Measurements from ENCODE around the gene TCF7L1.
A peak's percentile ranks its signal among the peaks of the same experiment; 100 is the strongest.

TCF7L1 gene

GRCh38 chr2:85244828-85245227, 111.6 kb downstream of the TCF7L1 start:
- H3K4me3 ChIP-seq (ENCODE audit: low read depth, low read length): no peak overlapping the region
- TF ChIP-seq, protein P1, sequence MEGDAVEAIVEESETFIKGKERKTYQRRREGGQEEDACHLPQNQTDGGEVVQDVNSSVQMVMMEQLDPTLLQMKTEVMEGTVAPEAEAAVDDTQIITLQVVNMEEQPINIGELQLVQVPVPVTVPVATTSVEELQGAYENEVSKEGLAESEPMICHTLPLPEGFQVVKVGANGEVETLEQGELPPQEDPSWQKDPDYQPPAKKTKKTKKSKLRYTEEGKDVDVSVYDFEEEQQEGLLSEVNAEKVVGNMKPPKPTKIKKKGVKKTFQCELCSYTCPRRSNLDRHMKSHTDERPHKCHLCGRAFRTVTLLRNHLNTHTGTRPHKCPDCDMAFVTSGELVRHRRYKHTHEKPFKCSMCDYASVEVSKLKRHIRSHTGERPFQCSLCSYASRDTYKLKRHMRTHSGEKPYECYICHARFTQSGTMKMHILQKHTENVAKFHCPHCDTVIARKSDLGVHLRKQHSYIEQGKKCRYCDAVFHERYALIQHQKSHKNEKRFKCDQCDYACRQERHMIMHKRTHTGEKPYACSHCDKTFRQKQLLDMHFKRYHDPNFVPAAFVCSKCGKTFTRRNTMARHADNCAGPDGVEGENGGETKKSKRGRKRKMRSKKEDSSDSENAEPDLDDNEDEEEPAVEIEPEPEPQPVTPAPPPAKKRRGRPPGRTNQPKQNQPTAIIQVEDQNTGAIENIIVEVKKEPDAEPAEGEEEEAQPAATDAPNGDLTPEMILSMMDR (IDR thresholded peaks at IDR 0.05; ENCODE audit: low read depth, low read length): no peak

DNA sequence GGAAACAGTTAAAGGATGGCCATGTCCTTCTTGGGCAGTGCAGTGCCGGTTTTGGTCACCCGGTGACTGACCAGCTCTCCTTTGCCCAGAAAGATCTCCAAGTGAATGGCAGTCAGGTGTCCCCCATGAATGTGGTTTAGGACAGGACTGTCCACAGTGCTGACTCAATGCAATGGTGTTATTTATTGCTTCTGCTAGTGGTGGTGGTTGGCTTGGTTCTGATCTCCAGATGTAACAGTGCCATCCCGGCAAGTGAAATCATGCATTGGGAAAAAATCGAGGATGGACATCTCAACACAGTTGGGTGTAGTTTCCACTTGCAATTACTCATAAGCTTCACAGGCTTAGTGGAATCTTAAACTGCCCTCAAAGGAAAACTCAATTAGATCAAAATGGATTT, 112.7 kb downstream of the TCF7L1 start:
- TF ChIP-seq, protein P1 (IDR thresholded peaks at IDR 0.05; ENCODE audit: low read depth, low read length): no peak
- no peak overlapping the region for H3K4me3 ChIP-seq (ENCODE audit: low read depth, low read length)

- TF ChIP-seq, protein P1 (IDR thresholded peaks at IDR 0.05; ENCODE audit: low read depth, low read length): no peak
- no peak overlapping the region for H3K4me3 ChIP-seq (ENCODE audit: low read depth, low read length)
Observed at GRCh38 chr2:85246348-85246747, 113.2 kb downstream of the TCF7L1 start.

DNA sequence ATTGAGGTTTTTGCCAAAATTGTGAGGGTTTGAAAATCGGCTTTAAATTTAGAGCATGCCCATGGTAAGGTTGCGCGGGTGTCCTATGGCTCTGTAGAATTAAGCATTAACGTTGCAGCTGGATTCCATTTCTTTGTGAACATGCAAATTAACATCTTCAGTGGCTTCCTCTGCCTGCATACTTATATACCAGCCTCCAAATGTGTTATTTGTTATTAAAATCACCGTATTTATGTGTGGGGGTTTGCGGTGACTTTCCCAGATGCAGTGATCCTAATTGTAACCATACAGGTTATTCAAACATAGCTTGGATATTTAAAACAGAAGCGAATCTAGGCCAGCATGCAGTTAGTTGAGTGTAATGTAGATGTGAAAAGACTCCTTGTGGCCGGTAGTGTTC, 114.4 kb downstream of the TCF7L1 start:
- TF ChIP-seq, protein P1 (IDR thresholded peaks at IDR 0.05; ENCODE audit: low read depth, low read length): no peak
- H3K4me3 ChIP-seq (ENCODE audit: low read depth, low read length): no peak overlapping the region

DNA sequence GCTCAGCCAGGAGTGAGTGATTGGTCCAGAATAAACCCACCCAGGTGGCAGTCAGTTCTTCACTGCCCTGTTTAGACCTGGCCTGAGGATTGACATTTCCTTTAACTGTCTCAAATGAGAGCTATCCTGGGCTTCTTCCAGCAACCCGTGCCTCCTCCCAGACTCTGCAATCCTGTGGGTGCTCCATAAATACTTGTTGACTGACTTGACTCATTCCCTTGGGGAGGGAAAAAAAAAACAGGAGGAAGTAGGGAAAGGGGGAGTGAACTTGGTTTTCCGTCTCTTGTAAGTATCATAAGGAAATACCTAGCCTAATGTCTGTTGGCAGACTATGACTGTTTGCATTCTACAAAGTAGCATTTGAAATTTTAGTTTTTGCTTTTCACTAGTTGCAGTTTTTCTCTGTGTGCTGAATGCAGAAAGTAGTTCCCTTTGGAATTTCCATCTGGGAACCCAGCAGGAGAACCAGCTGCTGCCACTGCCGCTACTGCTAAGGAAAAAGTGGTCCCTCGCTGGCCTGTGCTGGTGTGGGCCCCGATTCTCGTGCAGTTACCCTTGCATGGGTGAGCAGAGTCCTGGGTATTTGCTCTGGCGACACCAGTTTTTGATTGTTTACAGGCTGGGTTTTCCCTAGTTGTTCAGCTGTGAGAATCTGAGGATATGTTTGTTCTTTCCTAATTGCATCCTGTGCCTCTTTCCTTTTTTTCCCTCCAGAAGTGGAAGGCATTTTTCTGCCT, 115.7 kb downstream of the TCF7L1 start:
- TF ChIP-seq, protein P1 (IDR thresholded peaks at IDR 0.05; ENCODE audit: low read depth, low read length): no peak
- 0 out of 2 replicates have a peak overlapping the region, but pooled peaks have one; percentile 2 for H3K4me3 ChIP-seq (ENCODE audit: low read depth, low read length)

- TF ChIP-seq, protein P1 (IDR thresholded peaks at IDR 0.05; ENCODE audit: low read depth, low read length): no peak
- H3K4me3 ChIP-seq (ENCODE audit: low read depth, low read length): no peak overlapping the region
Observed at GRCh38 chr2:85250045-85250444, 116.9 kb downstream of the TCF7L1 start.

- TF ChIP-seq, protein P1 (IDR thresholded peaks at IDR 0.05; ENCODE audit: low read depth, low read length): no peak
- no peak overlapping the region for H3K4me3 ChIP-seq (ENCODE audit: low read depth, low read length)
Observed at GRCh38 chr2:85251070-85251616, 118.0 kb downstream of the TCF7L1 start.
